Measurements from ENCODE around the gene KDM3B.
"Not testable (repeated sequence)": the region's sequence is repeated elsewhere in the genome, so short reads cannot be mapped to it uniquely, and the experiment has no call there.

DNA sequence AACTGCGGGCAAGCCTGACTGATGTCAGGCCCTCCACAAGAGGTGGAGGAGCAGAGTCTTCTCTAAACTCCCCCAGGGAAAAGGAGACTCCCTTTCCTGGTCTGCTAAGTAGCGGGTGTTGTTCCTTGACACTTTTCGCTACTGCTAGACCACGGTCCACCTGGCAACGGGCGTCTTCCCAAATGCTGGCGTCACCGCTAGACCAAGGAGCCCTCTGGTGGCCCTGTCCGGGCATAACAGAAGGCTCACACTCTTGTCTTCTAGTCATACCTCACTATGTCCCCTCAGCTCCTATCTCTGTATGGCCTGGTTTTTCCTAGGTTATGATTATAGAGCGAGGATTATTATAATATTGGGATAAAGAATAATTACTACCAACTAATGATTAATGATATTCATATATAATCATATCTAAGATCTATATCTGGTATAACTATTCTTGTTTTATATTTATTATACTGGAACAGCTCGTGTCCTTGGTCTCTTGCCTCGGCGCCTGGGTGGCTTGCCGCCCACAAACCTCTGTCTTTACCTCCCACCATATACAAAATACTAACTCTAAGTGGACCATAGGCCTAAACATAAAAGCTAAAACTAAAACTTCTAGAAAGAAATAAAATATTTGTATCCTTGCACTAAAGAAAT lies 58.6 kb downstream of the KDM3B start:
- TF ChIP-seq, protein P1, sequence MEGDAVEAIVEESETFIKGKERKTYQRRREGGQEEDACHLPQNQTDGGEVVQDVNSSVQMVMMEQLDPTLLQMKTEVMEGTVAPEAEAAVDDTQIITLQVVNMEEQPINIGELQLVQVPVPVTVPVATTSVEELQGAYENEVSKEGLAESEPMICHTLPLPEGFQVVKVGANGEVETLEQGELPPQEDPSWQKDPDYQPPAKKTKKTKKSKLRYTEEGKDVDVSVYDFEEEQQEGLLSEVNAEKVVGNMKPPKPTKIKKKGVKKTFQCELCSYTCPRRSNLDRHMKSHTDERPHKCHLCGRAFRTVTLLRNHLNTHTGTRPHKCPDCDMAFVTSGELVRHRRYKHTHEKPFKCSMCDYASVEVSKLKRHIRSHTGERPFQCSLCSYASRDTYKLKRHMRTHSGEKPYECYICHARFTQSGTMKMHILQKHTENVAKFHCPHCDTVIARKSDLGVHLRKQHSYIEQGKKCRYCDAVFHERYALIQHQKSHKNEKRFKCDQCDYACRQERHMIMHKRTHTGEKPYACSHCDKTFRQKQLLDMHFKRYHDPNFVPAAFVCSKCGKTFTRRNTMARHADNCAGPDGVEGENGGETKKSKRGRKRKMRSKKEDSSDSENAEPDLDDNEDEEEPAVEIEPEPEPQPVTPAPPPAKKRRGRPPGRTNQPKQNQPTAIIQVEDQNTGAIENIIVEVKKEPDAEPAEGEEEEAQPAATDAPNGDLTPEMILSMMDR (IDR thresholded peaks at IDR 0.05), result not testable (repeated sequence)
- TF ChIP-seq POLR2A, EP300 (IDR thresholded peaks at IDR 0.05): not testable (repeated sequence)

All from ovary (tissue), 3 donors.